Karpas-422 (cell line): ENCODE data around the gene MIR17HG. TPM values are rescaled to one million over a fixed set of nuclear protein-coding genes. Genes with fewer than 3 reads are reported as not detected.

Source experiments
- DNase-seq: peaks from one replicate; pipeline ENCODE4 v3.0.0-alpha.2; 2015
- H2AFZ ChIP-seq: fragments of 200-600 bp; sonication (generic); 2 replicates; pipeline ENCODE4 v1.6.1; 2014; ENCODE audit warnings: antibody characterized with exemption, low read length, mixed read lengths
- H3K27ac ChIP-seq: fragments of 200-600 bp; sonication (generic); 2 replicates; pipeline ENCODE4 v1.5.1; 2014; ENCODE audit warnings: mild to moderate bottlenecking, low read length, moderate library complexity
- H3K27me3 ChIP-seq: fragments of 200-600 bp; sonication (generic); 2 replicates; pipeline ENCODE4 v1.6.1; 2014; ENCODE audit warnings: low read length, mixed read lengths
- H3K36me3 ChIP-seq: fragments of 200-600 bp; sonication (generic); 2 replicates; pipeline ENCODE4 v1.6.1; 2014; ENCODE audit warnings: low read length, mixed read lengths; ENCODE audit not compliant: insufficient read depth
- H3K4me1 ChIP-seq: fragments of 200-600 bp; sonication (generic); 2 replicates; pipeline ENCODE4 v1.6.1; 2014; ENCODE audit warnings: mild to moderate bottlenecking, low read length, mixed read lengths
- H3K4me2 ChIP-seq: fragments of 200-600 bp; sonication (generic); 2 replicates; pipeline ENCODE4 v1.6.1; 2014; ENCODE audit warnings: low read length, low read depth, mild to moderate bottlenecking; ENCODE audit not compliant: poor library complexity, severe bottlenecking
- H3K4me3 ChIP-seq: fragments of 200-600 bp; sonication (generic); 2 replicates; pipeline ENCODE4 v1.5.1; 2014; ENCODE audit warnings: mild to moderate bottlenecking, antibody characterized with exemption, low read length, mixed read lengths
- H3K79me2 ChIP-seq: fragments of 200-600 bp; sonication (generic); 2 replicates; pipeline ENCODE4 v1.6.1; 2014; ENCODE audit warnings: mild to moderate bottlenecking, low read length, mixed read lengths
- H3K9ac ChIP-seq: fragments of 200-600 bp; sonication (generic); 2 replicates; pipeline ENCODE4 v1.6.0; 2014; ENCODE audit warnings: low read length
- H3K9me2 ChIP-seq: fragments of 200-600 bp; sonication (generic), shearing (Covaris generic); replicated peaks from 2 replicates; pipeline ENCODE4 v1.6.0; 2014; ENCODE audit warnings: mild to moderate bottlenecking, low read length, moderate library complexity; ENCODE audit not compliant: insufficient read depth
- H3K9me3 ChIP-seq: fragments of 300-700, 200-600 bp; sonication (generic); 2 replicates; pipeline ENCODE4 v1.6.1; 2014; ENCODE audit warnings: low read length, mixed read lengths
- H4K20me1 ChIP-seq: fragments of 200-600 bp; sonication (generic); 2 replicates; pipeline ENCODE4 v1.6.1; 2014; ENCODE audit warnings: mild to moderate bottlenecking, antibody characterized with exemption, low read length, low read depth; ENCODE audit not compliant: insufficient read depth
- total RNA-seq: library from RNA; depleted of rRNA; stranded (reverse); fragments of >200 nt; shearing (Covaris generic); gene quantifications from 2 replicates; pipeline ENCODE4 v1.2.3, GENCODE V29; 2014; ENCODE audit warnings: low replicate concordance

The MIR17HG gene
- total RNA-seq, 1 experiment from 2014 or later, result 23.4 TPM

DNA sequence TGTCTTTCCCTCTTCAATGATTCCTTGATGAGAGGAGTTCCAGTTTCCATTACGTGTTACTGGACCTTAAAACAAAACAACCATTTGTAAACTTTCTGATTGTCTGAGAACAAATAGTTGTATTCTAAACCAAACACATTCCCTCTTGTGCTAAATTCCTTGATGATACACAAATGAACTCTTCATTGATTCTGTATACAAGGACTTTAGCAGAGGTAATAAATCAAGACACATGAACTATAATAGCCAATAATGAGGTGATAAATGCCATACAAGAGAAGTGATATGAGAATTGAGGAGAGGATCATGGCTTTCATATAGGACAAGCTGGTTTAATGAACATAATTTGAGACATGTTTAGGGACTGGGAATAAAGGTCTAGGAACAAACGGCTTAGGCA is 37.4 kb downstream of the MIR17HG start:
- Histone ChIP-seq H3K4me2 (no peak overlapping the region), H3K9me3 (no peaks in the 10 kb centered on the region), H4K20me1 (no peaks in the 10 kb centered on the region), H3K9me2 (no peaks in the 10 kb centered on the region), H3K36me3 (no peaks in the 10 kb centered on the region), H3K4me1 (no peaks in the 10 kb centered on the region), H3K9ac (no peak overlapping the region), H3K4me3 (no peak overlapping the region), H3K27me3 (0 out of 2 replicates have a peak, but pooled peaks cover 3% of the 10 kb centered on the region), H3K79me2 (no peaks in the 10 kb centered on the region), H2AFZ (no peak overlapping the region), H3K27ac (no peak overlapping the region)
- no peak for DNase-seq

DNA sequence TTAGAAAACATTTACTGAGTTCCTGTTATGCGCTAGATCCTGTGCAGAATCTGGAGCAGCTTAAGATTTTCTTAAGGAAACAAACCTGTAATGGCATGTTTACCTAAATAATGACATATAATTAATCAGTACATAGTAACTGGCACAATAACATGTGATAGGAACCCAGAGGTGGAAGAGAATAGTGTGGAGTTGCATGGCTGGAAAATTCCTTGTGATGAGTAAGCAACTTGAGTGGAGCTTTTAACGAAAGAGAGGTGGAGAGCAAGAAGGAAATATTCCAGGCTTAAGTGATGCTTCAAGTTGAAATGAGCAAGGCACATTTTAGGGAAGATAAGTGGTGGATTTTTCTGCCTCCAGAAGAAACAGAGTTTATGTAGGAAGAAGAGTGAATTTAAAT is 41.7 kb downstream of the MIR17HG start:
- DNase-seq, result no peak
- Histone ChIP-seq H4K20me1 (no peaks in the 10 kb centered on the region), H3K4me3 (no peak overlapping the region), H3K36me3 (no peaks in the 10 kb centered on the region), H3K9ac (no peak overlapping the region), H3K4me1 (no peaks in the 10 kb centered on the region), H3K27me3 (0 out of 2 replicates have a peak, but pooled peaks cover 3% of the 10 kb centered on the region), H2AFZ (no peak overlapping the region), H3K9me3 (no peaks in the 10 kb centered on the region), H3K27ac (no peak overlapping the region), H3K79me2 (no peaks in the 10 kb centered on the region), H3K9me2 (no peaks in the 10 kb centered on the region), H3K4me2 (no peak overlapping the region)

DNA sequence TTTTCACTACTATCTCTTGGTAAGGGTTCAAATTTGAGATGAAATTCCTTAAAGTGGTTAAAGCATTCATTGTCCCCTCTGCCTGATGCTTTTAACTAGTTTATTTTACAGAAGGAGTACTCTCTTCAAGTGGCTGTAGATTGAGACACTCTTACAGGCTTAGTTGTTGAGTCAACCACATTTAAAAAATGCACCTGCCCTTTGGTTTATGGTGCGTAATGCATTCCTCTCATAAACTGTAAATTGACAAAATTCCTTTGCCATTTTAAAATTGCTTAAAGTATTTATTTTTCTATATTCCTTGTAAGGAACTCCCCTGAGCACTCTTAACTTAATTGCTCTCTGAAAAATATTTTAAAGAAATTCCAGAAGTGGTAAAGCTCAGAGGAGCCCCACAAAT is 50.1 kb downstream of the MIR17HG start:
- Histone ChIP-seq H3K9ac (no peak overlapping the region), H3K4me1 (peaks cover 19% of the 10 kb centered on the region), H2AFZ (no peak overlapping the region), H3K9me3 (no peaks in the 10 kb centered on the region), H3K36me3 (no peaks in the 10 kb centered on the region), H3K27me3 (no peaks in the 10 kb centered on the region; the same call in 1 of the 2 replicates), H3K79me2 (no peaks in the 10 kb centered on the region), H3K27ac (no peak overlapping the region), H3K4me3 (no peak overlapping the region), H4K20me1 (no peaks in the 10 kb centered on the region), H3K9me2 (no peaks in the 10 kb centered on the region), H3K4me2 (no peak overlapping the region)
- no peak for DNase-seq

DNA sequence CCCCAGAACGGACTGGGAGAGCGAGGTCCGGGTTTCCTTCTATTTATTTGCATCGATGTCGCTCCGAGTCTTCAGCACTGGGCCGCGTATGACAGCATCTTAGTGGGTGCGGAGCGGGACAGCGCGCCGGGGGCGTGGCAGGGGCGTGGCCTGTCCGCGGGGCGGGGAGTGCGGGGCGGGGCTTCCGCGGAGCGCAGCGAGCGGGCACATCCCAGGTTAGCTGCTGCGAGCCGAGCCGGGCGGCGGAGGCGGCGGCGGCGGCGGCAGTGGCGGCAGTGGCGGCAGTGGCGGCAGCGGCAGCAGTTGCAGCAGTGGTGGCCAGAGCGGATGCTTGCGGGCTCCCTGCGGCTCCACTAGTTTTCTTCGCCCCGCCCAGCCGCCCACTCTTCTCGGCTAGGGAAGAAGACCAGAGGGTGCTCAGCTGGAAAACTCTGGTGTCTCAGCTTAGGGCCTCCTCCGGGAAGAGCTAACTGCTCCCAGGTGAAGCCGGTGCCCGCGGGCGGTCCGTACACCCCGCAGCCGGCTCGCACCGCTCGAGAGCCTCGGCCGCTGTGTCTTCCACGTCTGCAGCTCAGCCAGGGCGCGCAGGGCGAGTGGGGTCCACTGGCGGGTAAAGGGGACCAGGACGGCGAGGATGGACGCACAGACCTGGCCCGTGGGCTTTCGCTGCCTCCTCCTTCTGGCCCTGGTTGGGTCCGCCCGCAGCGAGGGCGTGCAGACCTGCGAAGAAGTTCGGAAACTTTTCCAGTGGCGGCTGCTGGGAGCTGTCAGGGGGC is 51.1 kb downstream of the MIR17HG start, which contains the start of gene GPC5:
TSS of gene GPC5 (plus strand) at position 209 of the 776 bp plus-strand sequence.
- peak within 1 kb of the TSS; percentile 68; the same call in 1 of the 2 replicates for H2AFZ ChIP-seq
- peak within 1 kb of the TSS; percentile 79 for H3K4me2 ChIP-seq
- no peaks in the 10 kb centered on the region for H3K9me3 ChIP-seq
- H4K20me1 ChIP-seq, result no peaks in the 10 kb centered on the region
- no peaks in the 10 kb centered on the region for H3K79me2 ChIP-seq
- peak within 1 kb of the TSS; percentile 63; the same call in 1 of the 2 replicates for H3K4me3 ChIP-seq
- H3K27ac ChIP-seq, result no peak within 1 kb of the TSS
- H3K36me3 ChIP-seq, result no peaks in the 10 kb centered on the region
- H3K9ac ChIP-seq, result peak within 1 kb of the TSS; percentile 29; the same call in 1 of the 2 replicates
- H3K9me2 ChIP-seq, result no peaks in the 10 kb centered on the region
- H3K4me1 ChIP-seq, result peaks cover 19% of the 10 kb centered on the region
- no peaks in the 10 kb centered on the region; the same call in 1 of the 2 replicates for H3K27me3 ChIP-seq
- DNase-seq, result peak; percentile 83

DNA sequence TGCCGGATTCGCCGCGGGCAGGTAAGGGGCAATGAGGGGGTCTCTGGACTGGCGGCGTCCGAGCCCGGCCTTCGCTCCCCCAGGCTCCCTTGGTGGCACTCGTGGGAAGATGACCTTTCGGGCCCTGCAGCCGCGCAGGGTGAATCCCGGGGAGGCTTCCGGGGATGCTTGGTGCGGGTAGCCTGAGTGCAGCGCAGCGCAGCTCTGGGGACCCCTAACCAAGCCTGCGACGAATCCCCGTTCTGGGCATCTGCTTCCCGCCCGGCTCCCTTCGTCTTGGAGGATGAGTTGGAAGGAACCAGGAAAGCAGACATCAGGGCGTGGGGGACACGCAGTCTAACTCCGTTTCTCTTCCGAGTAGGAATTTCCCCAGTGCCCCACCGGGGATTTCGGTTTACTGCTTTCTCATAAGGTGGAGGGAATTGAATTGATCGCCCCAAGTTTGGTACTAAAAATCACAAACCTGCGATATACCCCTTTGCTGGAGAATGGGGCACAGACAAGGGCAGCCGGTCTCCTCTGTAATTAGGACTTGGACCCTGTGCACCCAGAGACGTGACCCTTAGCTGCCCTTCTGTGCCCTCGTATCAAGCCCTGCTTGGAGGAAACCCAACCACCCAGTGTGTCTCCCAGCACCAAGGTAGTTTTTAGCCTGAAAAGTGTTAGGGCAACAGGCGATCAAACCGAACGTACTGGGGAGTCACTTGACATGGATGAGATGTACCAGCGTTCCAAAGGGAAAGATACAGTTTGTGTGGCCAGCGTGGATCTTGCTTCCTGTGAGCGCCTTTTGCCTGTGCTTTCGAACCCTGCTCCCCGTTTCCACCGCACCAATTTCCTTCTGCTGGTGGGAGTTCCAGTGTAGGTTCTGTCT is 51.9 kb downstream of the MIR17HG start:
- Histone ChIP-seq H3K4me2 (peak overlapping the region; percentile 79), H3K4me3 (peak overlapping the region; percentile 63; the same call in 1 of the 2 replicates), H3K27ac (no peak overlapping the region), H3K9ac (0 out of 2 replicates have a peak overlapping the region, but pooled peaks have one; percentile 29), H3K9me3 (no peaks in the 10 kb centered on the region), H4K20me1 (no peaks in the 10 kb centered on the region), H3K9me2 (no peaks in the 10 kb centered on the region), H3K27me3 (no peaks in the 10 kb centered on the region; the same call in 1 of the 2 replicates), H2AFZ (no peak overlapping the region), H3K36me3 (no peaks in the 10 kb centered on the region), H3K4me1 (peaks cover 19% of the 10 kb centered on the region), H3K79me2 (no peaks in the 10 kb centered on the region)
- no peak for DNase-seq

DNA sequence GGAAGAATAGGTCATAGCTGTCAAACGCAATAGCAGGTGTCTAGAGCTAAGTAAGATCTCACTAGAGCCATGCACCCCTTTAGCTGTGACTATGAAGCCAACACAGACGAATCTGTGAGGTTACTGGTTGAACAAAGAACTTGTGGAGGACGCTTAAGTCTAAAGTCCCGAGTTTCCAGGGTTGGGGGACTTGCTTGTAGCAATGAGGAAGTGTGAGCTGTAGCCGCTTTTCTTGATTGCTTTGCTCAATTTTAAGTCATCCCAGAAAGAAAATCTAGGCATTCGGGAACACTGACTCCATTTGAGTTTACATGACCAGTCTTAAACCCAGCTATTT is 52.5 kb downstream of the MIR17HG start:
- Histone ChIP-seq H3K36me3 (no peaks in the 10 kb centered on the region), H3K9ac (no peak overlapping the region), H4K20me1 (no peaks in the 10 kb centered on the region), H3K4me1 (peaks cover 20% of the 10 kb centered on the region), H3K79me2 (no peaks in the 10 kb centered on the region), H3K27ac (no peak overlapping the region), H3K4me3 (no peak overlapping the region), H3K9me3 (no peaks in the 10 kb centered on the region), H3K27me3 (no peaks in the 10 kb centered on the region; the same call in 1 of the 2 replicates), H3K9me2 (no peaks in the 10 kb centered on the region), H2AFZ (no peak overlapping the region), H3K4me2 (no peak overlapping the region)
- DNase-seq, result no peak

DNA sequence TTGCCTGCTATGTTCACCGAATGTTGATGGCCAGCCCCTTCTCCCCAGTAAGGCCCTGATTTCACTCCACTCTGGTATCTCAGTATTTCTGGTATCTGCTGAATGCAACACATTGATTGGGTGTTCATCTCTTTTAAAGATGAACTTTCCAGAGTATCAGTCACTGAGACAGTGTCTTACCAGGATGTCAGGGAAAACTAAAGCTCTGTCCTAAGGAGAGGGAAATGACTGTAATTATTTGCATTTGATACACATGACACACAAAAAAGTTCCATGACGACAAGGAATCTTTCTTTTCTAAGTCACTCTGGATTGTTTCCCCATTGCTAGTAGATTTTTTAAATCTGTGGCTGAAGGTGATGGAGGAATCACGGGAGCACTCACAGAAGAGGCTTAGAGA is 53.2 kb downstream of the MIR17HG start:
- Histone ChIP-seq H4K20me1 (no peaks in the 10 kb centered on the region), H3K9me3 (no peaks in the 10 kb centered on the region), H3K9ac (no peak overlapping the region), H3K27ac (no peak overlapping the region), H3K79me2 (no peaks in the 10 kb centered on the region), H3K4me1 (peaks cover 26% of the 10 kb centered on the region), H3K36me3 (no peaks in the 10 kb centered on the region), H2AFZ (no peak overlapping the region), H3K4me2 (no peak overlapping the region), H3K4me3 (no peak overlapping the region), H3K27me3 (no peaks in the 10 kb centered on the region; the same call in 1 of the 2 replicates), H3K9me2 (no peaks in the 10 kb centered on the region)
- no peak for DNase-seq

DNA sequence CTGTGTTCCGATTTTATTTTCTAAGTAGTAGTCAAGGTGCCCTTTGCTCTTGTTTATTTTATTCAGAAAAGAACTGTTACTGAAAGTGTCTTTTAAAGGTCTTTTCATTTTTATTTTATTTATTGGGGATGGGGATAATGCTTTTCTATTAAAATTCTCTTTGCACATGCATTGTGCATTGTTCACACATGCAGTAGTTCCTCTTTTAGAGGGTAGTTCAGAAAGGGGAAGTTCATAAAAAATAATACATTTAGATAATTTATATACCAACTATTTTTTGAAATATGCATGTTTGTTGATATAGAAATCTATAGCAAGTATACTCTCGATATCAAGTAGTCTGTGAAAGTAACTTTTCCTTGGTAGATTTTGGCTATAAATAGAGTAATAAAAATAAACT is 54.4 kb downstream of the MIR17HG start:
- Histone ChIP-seq H3K9me2 (no peaks in the 10 kb centered on the region), H3K4me2 (no peak overlapping the region), H2AFZ (no peak overlapping the region), H3K36me3 (no peaks in the 10 kb centered on the region), H3K27me3 (no peaks in the 10 kb centered on the region; the same call in 1 of the 2 replicates), H3K9ac (no peak overlapping the region), H3K27ac (no peak overlapping the region), H3K79me2 (no peaks in the 10 kb centered on the region), H3K4me1 (peaks cover 35% of the 10 kb centered on the region), H4K20me1 (no peaks in the 10 kb centered on the region), H3K9me3 (no peaks in the 10 kb centered on the region), H3K4me3 (no peak overlapping the region)
- no peak for DNase-seq
